HL-60/S4 treated with retinoic acid at 250 ng/mL for 4 days and 3 days (cell line): ENCODE data around the gene CHST1.

Experiments
- in situ Hi-C: fragments of 300-500 bp; cut with MboI; formaldehyde crosslinking; loops from 2 replicates; pipeline ENCODE4 v1.7.0; 2022; ENCODE audit warnings: low sequenced_read_pairs

Gene CHST1

DNA sequence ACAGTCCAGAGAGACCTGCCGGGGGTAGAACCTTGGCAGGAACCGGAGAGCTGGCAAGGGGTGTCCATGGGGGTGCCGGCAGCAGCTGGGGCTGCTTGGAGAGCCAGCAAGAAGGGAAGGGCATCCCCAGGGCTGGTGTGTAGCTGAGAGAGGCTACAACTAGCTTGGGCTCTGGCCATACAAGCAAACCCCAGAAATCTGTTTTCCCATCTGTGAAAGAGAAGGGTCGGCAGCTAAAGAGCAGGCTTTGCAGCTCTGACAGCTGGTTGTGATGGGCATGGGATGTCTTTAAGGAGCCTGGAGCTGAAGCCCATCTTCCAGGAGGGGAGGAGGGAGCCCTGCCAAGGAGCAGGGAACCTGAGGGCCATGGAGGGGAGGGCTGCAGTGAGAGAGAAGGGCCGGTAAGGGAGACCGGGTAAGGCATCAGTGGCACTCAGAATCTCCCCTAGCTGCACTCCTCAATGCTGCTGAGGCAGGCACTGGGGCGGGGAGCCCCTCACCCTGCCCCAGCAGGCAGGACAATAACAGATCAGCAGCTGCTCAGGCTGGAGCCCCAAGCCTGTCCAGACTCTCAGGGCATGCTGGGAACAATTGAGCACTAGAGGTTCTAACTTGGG lies 3.9 kb downstream of the CHST1 start:
- in situ Hi-C loops: no loop called here

DNA sequence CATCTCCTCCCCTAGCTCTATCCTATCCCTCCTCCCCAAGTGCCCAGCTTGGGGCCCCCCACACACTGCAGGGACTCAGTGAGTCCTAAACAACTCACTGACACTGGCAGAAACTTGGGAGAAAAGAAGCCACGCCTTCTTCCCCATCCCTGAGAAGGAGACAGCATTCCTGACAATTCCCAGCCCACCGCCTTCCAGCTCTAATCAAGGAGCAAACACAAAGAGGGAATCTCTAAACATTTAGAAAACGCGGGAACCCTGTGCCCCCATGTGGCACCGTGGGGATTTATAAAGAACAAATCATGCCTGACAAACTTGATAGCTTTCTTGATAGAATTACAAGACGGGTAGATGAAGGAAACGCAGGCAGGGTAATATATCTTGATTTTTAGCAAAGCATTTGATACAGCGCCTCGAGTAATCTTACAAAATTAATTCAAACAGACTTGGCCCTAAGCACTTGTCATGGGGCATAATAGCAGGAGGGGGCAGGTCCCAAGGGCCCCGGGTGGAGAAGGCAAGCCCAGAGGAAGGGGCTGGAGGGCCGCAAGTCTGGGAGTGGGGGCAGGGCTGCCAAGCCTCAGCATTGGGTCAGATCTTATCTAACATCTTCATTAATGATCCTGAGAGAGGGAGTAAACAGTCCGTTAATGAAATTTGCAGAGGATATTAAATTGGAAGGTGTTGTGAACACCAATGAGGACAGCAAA lies 4.5 kb downstream of the CHST1 start:
- in situ Hi-C loops: no loop called here

DNA sequence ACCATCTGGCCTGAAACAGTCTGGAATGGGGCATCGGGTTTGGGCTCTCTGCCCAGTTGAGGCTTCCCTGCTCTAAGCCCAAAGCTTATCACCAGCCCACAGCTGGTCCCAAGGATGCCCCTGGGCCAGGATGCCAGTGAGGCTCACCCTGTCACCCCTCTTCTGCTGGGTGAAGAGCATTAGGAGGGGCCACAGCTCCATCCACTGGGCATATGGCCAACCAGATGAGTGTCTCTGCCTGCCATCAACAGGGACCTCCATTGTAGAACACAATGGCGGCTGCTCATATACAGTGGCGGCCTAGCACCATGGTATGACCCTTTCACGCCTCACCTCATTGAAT lies 5.6 kb downstream of the CHST1 start:
- in situ Hi-C loops: no loop called here

DNA sequence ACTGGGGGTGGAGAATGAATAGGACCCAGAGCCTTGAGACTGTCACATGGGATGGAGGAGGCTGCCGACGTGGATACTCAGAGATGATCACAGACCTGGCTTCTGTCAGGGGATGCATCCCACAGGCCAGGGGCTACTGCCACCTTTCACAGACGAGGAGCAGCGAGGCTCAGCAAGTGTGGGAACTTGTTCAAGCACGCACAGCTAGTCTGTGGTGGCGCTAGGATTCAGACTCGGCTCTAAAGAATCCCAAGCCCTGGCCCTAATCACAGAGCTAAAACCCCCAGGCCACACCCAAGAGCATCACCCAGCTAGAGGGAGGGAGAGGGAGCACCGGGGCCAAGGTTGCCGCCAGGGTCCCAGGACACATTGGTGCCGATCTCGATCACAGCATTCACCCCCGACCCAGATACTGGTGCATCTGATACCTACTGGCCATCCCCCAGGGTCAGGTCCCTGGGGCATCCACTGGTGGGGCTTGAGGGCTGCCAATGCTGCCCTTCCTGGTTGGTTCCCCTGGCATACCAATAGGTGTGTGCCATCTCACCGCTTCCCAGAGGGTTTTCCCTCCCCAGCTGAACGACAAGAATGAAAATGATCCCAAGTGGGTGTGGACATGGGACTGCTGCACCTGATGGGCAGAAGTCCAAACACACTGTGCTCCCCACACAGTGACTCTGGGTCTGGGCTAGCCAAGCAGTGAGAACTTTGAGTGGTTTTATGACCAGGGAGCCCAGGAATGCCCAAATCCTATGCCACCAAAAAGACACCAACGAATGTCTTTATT lies 6.2 kb downstream of the CHST1 start:
- in situ Hi-C loops: no loop called here

DNA sequence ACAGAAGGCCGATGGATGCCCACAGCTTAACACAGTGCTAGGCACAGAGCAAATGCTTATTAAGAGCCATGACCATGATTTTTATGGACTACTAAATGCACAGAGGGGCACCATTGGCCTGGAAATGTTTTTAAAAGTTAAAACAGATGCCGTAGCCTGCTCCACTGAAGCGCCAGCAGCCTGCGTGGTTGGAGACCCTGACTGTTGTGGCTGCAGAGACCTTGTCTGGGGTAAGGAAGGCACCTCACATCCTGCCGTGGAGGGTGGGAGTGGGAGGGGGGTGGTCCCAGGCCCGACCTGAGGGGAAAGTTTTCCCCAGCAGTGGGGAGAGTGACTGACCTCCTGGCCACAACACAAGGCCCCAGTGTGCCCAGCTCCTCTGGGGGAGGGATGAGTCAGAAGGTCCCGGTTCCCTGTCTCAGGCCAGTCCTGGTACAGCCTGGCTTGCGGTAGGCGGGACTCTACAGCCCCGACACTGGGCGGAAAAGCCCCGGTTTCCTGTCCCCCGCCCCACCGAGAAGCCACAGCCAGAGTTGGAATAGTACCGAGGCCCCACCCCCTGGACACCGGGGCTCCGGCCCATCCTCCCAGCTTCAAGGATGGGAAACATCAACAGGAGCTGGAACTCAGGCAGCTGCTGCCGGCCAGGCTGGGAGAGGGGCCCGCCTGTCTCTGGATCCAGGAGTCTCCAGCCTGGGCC lies 7.0 kb downstream of the CHST1 start:
- in situ Hi-C loops: no loop called here

DNA sequence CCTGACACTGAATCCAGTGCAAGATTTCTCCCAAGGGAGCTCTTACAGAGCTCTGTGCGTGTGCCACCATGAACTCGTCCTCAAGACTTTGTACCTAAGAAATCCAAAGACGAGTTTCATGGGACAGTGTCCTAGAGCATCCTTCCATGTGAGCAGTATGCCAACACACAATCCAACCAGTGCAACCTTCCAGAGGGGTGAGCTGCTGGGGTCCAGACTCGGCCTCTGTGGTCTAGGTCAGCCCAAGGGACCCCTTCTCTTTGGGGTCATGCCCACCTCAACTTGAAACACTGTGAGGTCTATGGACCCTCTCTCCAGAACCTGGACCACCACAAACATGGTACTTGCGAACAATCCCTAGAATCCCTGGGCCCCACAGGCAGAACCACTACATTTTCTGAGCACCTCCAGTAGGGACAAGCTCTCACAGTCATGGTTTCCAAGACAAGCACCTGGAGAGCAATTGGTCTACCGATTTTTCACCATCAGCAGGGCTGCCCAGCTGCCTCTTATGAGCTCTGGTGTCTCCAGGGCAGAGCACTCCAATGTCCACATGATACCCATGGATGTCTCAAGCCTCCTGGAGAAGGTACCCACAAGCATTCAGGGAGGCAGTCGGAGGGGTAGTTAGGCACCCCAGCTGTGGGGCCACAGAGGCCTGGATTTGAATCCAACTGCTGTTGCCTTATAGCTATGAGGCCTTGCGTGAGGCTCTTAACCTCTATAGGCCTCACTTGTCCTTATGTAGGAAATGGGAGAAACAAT lies 7.7 kb downstream of the CHST1 start:
- in situ Hi-C loops: no loop called here

DNA sequence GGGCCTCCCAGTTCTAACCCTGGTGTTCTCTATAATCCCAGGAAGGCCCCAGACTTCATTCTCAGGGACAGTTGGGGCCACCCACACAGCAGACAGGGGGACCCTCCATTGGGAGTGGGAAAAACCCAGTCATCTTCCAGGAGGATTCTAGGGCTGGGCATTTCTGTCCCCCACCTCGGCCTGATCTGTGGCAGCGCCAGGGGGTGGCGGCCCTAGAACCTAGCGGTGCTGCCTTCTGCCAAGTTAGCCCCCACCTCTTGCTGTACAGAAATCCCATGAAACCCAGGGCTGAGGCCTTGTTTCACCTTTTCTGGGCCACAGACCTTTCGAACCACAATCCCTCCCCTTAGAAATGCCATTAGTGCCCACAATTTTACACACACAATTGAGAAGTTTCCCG lies 9.6 kb downstream of the CHST1 start:
- in situ Hi-C loops: no loop called here

DNA sequence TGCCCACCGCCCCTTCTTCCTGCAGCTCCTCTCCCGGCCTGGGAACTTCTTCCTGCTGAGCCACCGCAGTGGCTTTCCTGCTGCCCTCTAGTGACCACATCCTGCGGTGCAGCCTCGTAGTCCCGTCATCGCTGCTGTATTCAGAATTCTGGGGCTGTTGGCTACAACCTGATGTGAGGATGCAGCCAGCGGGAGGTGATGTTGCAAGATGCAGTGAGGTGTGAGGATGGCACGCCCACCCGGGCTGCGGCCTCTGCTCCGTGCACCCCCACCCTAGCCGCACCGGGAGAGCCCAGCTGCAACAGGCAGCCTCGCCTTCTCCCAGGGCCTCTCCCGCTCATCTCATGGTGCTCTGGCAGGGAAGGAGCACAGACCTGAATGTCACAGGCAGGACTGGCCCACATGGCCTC lies 10.1 kb downstream of the CHST1 start:
- in situ Hi-C loops: no loop called here

DNA sequence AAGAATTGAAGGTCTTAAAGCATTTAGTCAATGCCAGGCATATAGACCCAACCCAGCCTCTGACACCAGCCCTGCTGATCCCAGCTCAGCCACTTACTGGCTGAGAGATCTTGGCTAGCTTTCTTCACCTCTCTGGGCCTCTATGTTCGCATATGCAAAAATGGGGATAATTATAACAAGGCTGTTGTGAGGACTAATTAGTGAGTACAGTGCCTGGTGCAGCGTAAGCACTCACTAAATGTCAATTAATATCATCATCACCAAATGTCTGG lies 10.5 kb downstream of the CHST1 start:
- in situ Hi-C loops: no loop called here

DNA sequence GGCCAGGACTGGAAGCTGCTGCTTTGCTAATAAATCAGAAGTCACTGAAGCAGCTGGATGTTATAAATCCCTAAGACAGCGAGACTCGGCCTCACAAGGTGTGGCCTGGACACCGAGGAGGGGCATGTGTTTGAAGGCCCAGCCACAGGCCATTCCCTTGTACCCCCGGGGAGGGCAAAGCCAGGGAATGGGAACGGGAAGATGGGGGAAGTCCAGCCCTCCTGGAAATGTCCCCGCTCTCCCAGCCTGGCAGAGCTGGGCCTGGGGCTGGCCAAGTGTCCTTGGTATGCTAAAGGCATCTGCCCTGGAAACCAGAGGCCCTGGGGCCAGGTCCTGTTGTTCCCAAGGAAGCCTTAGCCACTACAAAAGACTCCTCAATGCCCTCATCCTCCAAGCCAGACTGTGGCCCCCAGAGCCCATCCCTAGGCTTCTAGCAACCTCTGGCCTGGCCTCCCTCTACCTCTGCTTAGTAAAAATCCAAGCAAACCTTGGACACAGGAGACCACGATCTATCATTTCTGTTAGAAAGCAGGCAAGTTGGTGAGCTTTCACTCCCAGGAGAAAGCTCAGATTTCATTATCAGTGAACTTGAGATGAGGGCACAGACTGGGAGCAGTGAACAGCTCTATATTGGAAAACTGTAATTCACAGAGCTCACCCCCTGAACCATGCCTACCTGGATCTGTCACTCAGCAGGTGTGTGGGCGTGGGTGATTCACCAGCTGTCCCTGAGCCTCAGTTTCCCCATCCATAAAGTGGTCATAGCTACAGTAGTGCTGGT lies 11.0 kb downstream of the CHST1 start:
- in situ Hi-C loops: no loop called here

DNA sequence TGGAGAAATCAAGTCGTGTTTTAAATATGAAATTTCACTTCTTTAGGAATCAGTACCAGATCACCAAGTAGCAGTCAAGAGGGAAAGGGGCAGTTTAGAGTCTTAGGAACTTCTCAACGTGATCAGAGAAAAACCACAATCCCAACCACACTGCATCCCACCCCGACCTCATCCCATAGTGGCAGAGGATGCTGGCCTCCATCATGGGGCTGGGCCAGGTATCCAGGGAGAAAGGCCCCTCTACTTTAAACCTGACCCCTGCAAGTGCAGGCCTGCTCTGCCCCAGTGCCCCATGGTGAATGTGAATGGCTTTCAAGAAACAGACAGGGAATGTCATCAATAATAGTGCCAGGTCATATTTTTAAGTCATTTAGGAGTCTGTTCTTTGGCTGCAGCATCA lies 12.1 kb downstream of the CHST1 start:
- in situ Hi-C loops: no loop called here

DNA sequence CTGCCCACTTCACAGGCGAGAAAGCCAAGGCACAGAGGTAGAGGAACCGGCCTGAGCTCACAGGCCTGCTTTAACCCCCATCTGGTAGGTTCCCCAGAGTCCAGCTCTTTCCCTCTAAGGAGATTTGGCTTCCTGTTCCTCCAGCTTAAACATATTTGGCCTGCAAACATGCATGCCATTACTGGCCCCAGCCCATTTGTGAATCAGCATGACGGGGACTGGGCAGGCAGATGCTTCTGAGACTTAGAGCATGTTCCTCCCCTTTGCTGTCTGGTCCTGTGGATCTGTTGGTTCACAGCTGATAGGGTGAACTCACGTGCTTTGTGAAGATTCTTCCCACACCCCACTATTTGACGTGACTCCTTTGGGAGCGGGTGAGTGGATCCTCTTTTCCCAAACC lies 12.6 kb downstream of the CHST1 start:
- in situ Hi-C loops: no loop called here

DNA sequence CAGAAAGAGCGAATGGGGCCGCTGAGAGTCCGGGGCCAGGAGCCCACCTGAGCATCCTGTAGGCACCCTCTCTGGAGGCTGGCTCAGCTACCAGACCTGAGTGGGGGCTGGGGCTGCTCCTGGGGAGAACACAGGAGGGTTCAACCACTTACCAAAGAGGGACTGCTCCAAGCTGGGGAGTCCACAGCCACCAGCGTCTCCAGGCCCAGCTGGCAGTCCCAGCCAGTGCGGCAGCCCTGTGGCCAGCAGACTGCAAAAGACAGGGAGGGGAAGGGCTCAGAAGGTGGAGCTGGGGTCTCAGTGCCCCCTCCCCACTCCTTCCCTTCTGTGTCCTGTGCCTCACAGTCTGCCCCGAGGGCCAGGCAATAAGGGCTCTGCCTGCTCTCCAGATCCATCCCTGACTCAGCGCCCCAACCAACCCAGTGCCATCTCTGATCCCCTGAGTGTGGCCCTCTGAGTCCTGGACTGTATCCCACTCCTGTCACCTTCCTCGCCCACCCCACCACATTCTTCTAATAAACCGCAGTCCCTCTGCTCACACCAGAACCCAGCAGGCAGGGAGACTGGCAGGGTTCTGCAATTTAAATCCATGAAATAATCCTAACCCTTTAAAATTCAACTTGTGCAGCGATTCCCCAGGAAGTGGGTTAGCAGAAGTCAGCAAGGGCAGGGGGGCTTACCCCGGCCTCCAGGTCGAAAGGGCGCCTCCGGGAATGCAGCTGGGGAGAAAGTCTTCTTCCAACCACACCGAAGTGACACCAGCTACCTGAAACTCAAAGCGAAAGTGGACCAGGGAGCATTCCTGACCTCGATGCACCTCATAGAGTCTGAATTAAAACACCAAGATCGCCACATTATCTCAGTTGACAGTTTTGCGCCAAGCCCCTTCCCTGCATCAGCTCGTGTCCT lies 13.3 kb downstream of the CHST1 start:
- in situ Hi-C loops: no loop called here

DNA sequence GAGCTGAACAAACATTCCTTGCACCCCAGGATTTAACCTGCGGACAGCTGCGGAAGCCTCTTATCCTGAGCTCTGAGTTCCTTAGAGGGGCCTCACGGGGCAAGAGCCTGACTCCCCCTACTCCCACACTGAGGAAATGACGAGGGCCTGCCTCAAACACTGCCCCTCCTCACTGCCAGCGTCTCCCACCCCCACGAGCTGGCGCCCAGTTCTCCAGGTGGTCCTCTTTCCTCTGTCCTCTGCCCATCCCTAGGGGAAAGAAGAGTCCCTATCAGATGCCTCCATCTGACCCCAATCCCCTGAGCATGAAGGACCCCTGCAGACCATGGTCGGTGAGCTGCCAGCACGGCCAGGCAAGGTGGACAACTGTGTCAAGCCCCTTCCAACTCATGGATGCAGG lies 14.3 kb downstream of the CHST1 start:
- in situ Hi-C loops: no loop called here

DNA sequence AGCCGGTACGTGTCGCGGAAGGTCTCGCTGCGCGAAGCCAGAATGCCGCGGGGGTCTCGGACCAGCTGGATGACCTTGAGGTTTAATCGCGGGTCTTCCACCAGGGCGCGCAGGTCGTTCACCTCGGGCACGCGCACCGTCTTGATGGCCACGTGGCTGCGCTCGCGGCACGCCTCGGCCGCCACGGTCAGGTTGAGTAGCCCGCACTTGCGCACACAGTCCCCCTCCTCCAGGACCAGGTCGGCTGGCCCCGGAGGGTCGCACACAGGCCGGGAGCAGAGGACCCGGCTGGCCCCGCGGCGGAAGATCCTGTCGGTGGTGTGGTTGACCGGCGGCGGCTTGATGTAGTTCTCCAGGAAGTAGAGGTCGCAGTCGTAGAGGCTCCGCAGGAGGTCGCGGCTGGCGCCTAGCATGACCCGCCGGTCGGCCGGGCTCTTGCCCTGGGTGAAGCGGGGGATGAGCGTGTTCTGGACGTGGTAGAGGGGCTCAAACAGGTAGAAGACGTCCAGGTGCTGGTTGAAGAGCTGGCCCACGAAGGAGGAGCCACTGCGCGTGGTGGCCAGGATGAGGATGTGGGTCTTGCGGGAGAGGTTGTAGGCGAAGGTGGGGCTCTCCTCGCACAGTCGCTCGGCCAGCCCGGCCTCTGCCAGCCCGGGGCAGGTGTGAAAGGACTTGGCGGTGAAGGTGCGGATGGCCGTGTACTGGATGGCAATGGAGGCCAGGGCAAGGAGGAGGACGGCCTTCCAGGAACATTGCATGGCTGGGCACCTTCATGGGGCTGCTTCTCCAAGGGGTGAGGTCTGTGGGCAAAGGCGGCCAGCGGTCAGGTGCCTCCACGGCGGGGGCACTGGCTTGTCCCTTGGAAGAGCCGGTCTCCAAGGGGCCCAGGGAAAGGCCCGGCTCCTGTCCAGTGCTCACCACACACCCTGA lies 15.0 kb downstream of the CHST1 start:
- in situ Hi-C loops: no loop called here

DNA sequence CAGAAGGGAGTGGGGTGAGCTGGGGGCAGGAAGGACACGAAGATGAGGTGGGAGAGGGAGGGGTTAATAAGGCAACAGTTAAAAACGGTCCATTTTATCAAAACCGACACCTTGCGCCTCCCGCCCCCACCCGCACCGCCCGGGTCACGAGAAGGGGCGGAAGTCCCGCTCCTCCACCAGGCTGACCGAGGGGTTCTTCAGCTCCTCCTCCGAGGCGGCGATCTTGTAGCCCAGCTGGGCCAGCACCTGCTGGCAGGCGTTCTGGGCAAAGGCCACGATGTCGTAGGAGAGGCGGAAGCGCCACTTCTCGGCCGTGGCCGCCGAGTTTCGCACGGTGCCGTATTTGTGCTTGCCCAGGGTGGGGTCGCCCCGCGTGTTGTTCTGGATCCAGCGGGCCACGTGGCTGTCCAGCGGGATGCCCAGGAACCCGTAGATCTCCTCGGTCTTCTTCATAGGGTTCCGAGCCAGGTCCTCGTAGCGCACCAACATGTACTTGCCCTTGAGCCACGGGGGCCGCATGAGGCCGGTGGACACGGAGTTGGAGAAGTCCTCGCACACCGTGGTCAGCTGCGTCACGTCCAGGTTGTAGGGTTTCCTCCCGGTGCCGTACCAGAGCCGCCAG lies 15.8 kb downstream of the CHST1 start:
- in situ Hi-C loops: no loop called here

DNA sequence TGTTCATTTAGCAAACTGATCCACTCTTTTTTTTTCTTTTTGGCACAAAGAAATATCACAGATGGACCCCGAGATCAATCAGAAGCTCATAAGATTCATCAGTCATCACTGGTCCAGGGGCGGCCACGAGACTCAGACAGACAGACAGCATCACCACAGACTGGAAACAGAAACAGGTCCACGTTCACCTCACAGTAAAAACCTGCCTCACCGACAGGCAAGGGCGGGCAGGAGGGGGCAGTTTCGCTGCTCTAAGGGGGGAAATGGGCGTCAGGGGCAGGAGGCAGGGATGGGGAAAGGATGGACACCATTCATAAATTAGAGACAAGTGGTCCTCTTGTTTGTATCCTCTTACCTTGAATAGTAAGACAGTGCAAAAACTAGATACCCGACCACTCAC lies 16.5 kb downstream of the CHST1 start:
- in situ Hi-C loops: no loop called here

DNA sequence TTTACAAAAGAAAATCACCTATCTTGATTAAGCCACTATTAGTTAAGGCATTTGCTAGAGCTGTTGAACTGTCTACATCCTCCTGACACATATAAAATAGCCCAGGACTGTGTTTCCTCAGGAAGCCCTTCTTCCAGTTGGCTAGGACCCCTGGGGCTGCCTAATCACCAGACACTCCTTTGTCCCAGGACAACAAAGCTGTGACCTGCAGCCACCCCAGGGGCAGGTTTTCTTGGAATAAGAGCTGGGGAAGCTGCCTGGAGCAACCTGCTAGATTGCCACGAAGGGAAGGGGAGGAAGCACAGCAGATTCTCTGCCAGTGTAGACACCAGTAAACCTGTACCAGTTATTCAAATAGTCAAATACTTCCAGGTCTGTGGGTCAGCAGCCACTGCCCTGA lies 17.6 kb downstream of the CHST1 start:
- in situ Hi-C loops: no loop called here
